ENCODE data around the gene LBHD1. TPM values are rescaled to one million over a fixed set of nuclear protein-coding genes. Genes with fewer than 3 reads are reported as not detected.

LBHD1 gene
- 4.2 and 5.5 TPM in 2 replicates for total RNA-seq

DNA sequence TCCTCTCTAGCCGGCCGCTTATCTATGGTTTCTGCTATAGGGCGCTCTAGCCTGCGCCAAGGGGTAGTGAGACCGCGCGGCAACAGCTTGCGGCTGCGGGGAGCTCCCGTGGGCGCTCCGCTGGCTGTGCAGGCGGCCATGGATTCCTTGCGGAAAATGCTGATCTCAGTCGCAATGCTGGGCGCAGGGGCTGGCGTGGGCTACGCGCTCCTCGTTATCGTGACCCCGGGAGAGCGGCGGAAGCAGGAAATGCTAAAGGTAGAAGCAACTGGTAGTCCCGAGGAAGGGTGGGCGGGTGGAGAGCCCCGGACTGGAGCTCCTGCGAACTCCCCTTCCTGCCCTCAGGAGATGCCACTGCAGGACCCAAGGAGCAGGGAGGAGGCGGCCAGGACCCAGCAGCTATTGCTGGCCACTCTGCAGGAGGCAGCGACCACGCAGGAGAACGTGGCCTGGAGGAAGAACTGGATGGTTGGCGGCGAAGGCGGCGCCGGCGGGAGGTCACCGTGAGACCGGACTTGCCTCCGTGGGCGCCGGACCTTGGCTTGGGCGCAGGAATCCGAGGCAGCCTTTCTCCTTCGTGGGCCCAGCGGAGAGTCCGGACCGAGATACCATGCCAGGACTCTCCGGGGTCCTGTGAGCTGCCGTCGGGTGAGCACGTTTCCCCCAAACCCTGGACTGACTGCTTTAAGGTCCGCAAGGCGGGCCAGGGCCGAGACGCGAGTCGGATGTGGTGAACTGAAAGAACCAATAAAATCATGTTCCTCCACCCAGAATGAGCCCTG lies at the start of gene LBHD1, which contains the start of gene UQCC3:
TSS of gene LBHD1 (minus strand) at position 660 of the 782 bp plus-strand sequence. CDS start 2,236 bp downstream, outside the sequence.
TSS of gene UQCC3 (plus strand) at position 66 of the 782 bp plus-strand sequence. CDS start at position 139, 73 bp downstream.

DNA sequence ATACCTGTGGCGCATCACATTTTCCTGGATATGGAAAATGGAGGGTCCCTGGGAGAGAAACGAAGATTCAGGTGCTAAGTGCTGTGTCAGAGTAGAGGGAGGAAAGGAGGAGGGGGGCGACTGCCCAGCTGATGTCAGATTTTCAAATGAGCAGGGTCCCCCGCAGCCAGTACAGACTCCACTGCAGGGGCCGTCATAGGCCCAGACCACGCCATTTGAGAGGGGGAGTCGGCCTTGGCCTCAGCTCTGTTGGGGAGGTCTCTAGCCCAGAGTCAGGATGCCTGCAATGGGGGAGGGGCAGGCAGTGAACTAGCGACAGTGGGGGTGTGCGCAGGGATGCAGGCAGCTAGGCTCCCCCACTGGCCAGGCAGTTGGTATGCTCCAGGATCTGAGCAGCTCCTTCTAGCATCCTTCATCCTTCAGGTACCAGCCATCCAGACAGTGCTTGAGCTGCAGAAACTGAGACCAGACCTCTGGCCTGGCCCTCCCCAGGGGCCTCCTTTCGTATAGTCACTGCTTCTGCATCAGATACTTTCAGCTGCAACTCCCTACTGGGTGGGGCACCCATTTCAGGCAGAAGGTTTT lies 35.3 kb upstream of the LBHD1 start, which contains the start of the genes BSCL2 and GNG3:
TSS of gene BSCL2 (minus strand) at position 148 of the 585 bp plus-strand sequence. CDS start 229 bp downstream, outside the sequence.
TSS of gene GNG3 (plus strand) at position 400 of the 585 bp plus-strand sequence. CDS start 620 bp downstream, outside the sequence.

DNA sequence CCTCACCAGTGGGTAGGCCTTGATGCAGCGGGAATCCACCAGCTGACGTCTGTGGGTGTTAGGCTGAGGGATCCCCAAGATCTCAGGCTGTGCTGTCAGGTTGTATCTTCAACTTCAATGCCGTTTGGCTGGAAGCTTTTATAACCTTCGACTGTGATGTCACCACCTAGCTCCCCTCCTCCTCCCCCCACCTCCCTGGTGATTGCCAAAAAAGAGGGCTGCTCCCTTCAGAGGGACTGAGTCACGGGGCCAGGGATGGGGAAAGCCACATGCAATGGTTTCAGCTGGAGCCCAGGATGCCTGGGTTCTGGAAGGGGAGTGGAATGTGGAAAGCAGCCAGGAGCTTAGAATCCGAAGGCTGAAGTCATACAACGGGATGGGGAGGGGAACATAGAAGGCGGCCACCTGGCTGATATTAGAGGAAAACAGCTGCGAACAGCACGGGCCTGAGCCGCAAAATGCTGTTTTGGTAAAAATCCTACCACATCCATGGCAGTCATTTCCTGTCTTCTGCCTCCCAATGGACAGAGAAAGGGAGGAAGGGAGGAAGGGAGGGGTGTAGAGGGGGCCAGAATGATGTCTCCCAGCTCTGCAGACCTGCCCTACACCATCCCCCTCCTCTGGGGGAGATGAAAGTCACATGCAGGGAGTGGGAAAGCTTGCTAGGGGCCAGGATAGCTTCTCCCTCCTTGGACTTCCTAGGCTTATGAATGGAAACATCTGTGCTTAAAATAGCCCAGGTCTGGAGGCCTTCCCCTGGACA lies 17.5 kb upstream of the LBHD1 start, which contains the start of gene LRRN4CL:
TSS of gene LRRN4CL (minus strand) at position 110 of the 763 bp plus-strand sequence. CDS start 1,022 bp downstream, outside the sequence.

DNA sequence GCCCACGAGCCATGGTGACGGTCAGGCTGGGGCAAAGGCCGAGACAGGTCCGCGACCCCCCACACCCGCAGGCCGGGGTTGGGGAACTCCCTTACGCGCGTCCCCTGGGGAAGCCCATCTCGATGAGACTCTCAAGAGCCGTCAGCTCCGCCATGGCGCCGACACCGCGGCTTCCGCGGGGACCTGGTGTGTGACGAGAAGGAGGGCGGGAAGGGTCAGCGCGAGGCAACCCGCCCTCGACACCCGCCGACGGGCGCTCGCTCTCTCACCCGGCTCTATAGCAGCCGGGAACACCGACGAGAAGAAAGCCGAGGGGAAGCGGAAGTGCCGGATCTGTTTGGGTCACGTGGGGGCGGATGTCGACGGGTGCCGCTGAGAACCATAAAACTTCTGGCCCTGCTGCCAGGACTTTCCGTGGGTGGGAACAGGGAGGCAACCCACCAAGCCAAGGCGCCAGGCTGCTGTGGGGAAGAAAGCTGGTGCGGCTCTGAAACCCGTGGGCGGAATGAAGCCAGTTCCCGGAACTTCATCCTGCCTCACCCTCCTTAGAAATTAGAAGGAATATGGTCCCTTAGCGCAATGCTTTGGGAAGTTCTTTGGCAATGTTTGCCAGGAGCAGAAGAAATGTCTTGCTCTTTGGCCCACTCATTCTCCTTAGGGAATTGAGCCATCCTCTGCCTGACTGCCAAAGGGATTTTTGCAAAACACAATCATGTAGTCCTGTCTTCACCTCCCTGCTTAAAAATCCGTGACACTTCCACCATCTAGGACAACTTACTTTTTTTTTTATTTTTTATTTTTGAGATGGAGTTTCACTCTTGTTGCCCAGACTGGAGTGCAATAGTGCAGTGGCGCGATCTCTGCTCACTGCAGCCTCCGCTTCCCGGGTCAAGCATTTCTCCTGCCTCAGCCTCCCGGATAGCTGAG lies 7.0 kb upstream of the LBHD1 start, which contains the start of gene UBXN1:
TSS of gene UBXN1 (minus strand) at position 304 of the 927 bp plus-strand sequence. CDS start at position 154, 150 bp downstream.

DNA sequence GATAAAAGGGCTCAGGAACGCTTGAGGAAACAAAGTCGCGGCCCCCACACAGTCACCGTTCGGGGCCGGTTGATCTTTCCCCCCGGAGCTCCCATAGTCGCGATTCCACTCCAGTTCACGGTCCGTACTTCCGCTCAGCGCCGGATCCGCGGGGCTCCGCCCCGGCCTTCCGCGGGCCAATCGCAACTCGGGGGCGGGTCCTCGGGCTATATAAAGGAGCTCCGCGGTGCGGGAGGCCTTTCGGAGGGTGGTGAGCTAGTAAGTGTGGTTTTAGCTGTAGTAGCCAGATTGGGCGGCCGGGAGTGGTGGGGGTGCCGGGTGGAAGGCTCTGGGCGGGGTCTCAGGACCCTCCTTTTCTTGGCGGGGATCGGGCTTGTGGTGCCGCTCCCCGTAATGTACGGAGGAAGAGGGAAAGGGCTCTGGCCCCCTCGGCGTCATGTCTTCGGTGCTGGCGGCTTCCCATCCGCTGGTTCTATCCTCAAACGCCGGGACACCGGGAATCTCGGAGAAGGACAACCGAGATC lies 6.9 kb downstream of the LBHD1 start, which contains the start of the genes C11orf98 and CSKMT:
TSS of gene C11orf98 (minus strand) at position 136 of the 524 bp plus-strand sequence. CDS start at position 95, 41 bp downstream.
TSS of gene CSKMT (plus strand) at position 238 of the 524 bp plus-strand sequence. CDS start 568 bp downstream, outside the sequence.

DNA sequence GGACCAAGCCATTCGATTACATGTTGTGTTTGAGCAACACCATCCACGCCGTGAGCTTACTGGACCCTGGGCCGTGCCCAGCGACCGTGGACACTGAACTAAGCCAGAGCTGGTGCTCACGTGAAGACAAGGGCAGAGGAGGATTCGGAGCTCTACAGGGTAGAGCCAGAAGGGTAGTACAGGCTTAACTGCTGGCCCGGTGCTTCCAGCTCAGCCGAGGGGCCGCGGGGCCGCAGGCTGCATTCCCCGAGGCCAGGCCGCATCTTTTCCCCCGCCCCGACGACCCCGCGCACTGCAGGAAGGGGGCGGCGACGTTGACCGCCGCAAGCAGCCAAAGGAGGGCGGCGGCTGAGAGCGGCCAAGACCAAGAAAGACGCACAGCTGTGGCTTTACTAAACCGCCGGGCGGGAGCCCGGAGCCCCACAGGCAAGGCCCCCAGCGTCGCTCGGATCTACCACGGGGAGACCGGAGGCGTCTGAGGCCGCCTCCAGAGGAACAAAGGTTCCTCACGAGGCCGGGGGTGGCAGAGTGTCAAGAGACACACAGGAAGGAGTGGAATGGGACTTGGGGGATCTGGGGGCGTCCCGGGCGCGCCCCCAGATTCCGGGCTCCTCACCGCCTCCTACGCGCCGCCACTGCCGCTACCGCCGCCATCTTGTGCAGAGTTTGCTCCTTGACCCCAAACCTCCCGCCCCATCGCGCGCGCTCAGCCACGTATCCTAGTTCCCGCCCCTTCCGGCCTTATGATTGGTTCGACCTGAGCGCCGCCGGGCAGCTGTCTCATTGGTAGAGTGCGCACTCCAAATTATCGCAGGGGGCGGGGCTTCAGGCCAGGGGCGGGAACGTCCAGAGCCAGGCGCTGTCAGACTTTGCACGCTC lies 25.9 kb downstream of the LBHD1 start, which contains the start of gene GANAB:
TSS of gene GANAB (minus strand) at position 668 of the 879 bp plus-strand sequence. CDS start at position 654, 14 bp downstream.

DNA sequence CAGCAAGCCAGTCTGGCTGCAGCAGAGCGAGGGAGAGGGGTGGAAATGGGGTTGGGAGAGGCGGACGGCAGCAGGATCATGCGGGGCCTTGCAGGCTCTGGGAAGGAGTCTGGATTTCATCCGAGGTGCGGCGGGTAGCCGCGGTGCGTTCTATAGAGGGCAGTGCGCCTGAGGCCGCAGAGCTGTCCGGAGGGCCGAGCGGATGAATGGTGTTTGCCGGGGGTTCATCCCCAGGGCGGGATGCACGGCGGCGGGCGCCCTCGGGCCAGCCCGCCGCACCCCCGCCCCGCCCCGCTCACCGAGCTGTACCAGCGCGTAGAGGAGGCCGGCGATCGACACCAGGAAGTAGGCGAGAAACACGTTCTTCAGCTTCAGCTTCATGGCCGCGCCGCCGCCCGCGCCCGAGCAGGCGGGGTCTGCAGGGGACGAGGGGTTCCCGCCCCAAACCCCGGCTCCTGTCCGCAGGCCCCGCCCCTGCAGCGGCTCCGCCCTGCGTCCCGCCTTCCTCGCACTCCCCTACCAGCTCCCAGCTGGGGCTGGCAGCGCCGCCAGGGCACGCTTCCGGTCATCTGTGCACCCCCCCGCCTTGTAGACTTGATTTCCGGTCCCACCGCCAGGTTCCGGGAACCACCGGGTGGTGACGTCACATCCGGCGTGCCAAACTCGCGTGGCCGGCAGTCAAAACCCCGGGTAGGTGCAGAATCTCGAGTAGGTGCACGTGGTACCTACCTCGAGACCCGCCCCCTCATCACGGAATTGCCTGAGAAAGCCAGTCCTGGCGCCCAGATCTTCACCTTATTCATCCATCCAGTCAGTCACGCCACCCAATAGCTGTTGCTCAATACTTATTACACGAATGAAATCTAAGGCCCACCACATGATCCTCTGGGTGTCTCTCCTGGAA lies 50.2 kb downstream of the LBHD1 start, which contains the start of gene B3GAT3:
TSS of gene B3GAT3 (minus strand) at position 420 of the 904 bp plus-strand sequence. CDS start at position 381, 39 bp downstream.

Other genes with a start within 250 kb of the LBHD1 start
- gene AHNAK, start 125.5 kb downstream of the LBHD1 start, total RNA-seq = 274 and 293 TPM in 2 replicates
- 1,044 and 1,412 TPM in 2 replicates for gene EEF1G, start 98.4 kb downstream of the LBHD1 start, total RNA-seq
- gene TUT1, start 80.7 kb downstream of the LBHD1 start, total RNA-seq = 6.8 and 13.5 TPM in 2 replicates
- 186 and 207 TPM in 2 replicates for gene MTA2, start 70.4 kb downstream of the LBHD1 start, total RNA-seq
- gene EML3, start 59.5 kb downstream of the LBHD1 start, total RNA-seq = 27.3 and 30.1 TPM in 2 replicates
- 5.3 and 5.8 TPM in 2 replicates for gene ROM1, start 59.0 kb downstream of the LBHD1 start, total RNA-seq
- 20.1 and 28.7 TPM in 2 replicates for gene B3GAT3, start 50.3 kb downstream of the LBHD1 start, total RNA-seq
- 213 and 230 TPM in 2 replicates for gene GANAB, start 25.7 kb downstream of the LBHD1 start, total RNA-seq
- gene INTS5, start 19.0 kb downstream of the LBHD1 start, total RNA-seq = 22.8 and 24.4 TPM in 2 replicates
- 38.7 and 44.4 TPM in 2 replicates for gene C11orf98, start 7.1 kb downstream of the LBHD1 start, total RNA-seq
- gene CSKMT, start 7.0 kb downstream of the LBHD1 start, total RNA-seq = 3.6 and 13.3 TPM in 2 replicates
- 9.7 and 11.2 TPM in 2 replicates for gene UQCC3, start 594 bp downstream of the LBHD1 start, total RNA-seq
- gene UBXN1, start 6.8 kb upstream of the LBHD1 start, total RNA-seq = 137 and 210 TPM in 2 replicates
- gene LRRN4CL, start 17.3 kb upstream of the LBHD1 start, total RNA-seq = under 0.01 and 0.30 TPM in 2 replicates
- 20.2 and 24.0 TPM in 2 replicates for gene BSCL2, start 35.2 kb upstream of the LBHD1 start, total RNA-seq
- 0.32 TPM in 1 of 2 replicates, not detected in the other for gene GNG3, start 35.4 kb upstream of the LBHD1 start, total RNA-seq
- gene HNRNPUL2, start 55.2 kb upstream of the LBHD1 start, total RNA-seq = 5.8 and 11.9 TPM in 2 replicates
- 34.4 and 38.9 TPM in 2 replicates for gene TTC9C, start 56.2 kb upstream of the LBHD1 start, total RNA-seq
- 10.9 and 11.4 TPM in 2 replicates for gene ZBTB3, start 81.9 kb upstream of the LBHD1 start, total RNA-seq
- gene POLR2G, start 89.3 kb upstream of the LBHD1 start, total RNA-seq = 86.7 and 113 TPM in 2 replicates
- 19.8 and 26.7 TPM in 2 replicates for gene TAF6L, start 99.1 kb upstream of the LBHD1 start, total RNA-seq
- 22.5 and 26.6 TPM in 2 replicates for gene TMEM179B, start 115.1 kb upstream of the LBHD1 start, total RNA-seq
- 13.4 and 21.8 TPM in 2 replicates for gene TMEM223, start 119.7 kb upstream of the LBHD1 start, total RNA-seq
- 16.6 and 26.3 TPM in 2 replicates for gene NXF1, start 133.2 kb upstream of the LBHD1 start, total RNA-seq
- gene STX5, start 159.8 kb upstream of the LBHD1 start, total RNA-seq = 27.7 and 36.1 TPM in 2 replicates
- gene TEX54, start 160.6 kb upstream of the LBHD1 start, total RNA-seq = not detected in 2 replicates
- 70.8 and 74.3 TPM in 2 replicates for gene WDR74, start 167.3 kb upstream of the LBHD1 start, total RNA-seq
- 146 and 249 TPM in 2 replicates for gene SLC3A2, start 208.6 kb upstream of the LBHD1 start, total RNA-seq
- not detected in 2 replicates for gene CHRM1, start 249.1 kb upstream of the LBHD1 start, total RNA-seq

Data from epithelial cell of umbilical artery (primary cell).